H9 (cell line): ENCODE results near the gene MYLK4. TPM values are rescaled to one million over a fixed set of nuclear protein-coding genes. Genes with fewer than 3 reads are reported as not detected.

Experiments
- DNase-seq: peaks from one replicate; pipeline ENCODE4 v3.0.0-alpha.2; 2017
- H2AFZ ChIP-seq: one replicate; pipeline ENCODE4 v1.6.1; 2013; ENCODE audit warnings: mild to moderate bottlenecking, low read length, control low read depth, moderate library complexity
- H2AK5ac ChIP-seq: 2 replicates; pipeline ENCODE4 v1.6.1; 2013; ENCODE audit warnings: low read length, control low read depth, mixed read lengths; ENCODE audit not compliant: insufficient read length
- H2BK120ac ChIP-seq: one replicate; pipeline ENCODE4 v1.6.1; 2013; ENCODE audit warnings: low read depth, mild to moderate bottlenecking, low read length, control low read depth, inconsistent platforms; ENCODE audit not compliant: poor library complexity, severe bottlenecking
- H2BK12ac ChIP-seq: 2 replicates; pipeline ENCODE4 v1.6.1; 2013; ENCODE audit warnings: low read length, control low read depth, mixed read lengths, low read depth; ENCODE audit not compliant: insufficient read length
- H2BK15ac ChIP-seq: 2 replicates; pipeline ENCODE4 v1.6.1; 2013; ENCODE audit warnings: low read depth, low read length, control low read depth
- H2BK20ac ChIP-seq: one replicate; pipeline ENCODE4 v1.6.1; 2013; ENCODE audit warnings: low read depth, mild to moderate bottlenecking, low read length, control low read depth, inconsistent platforms; ENCODE audit not compliant: poor library complexity, severe bottlenecking
- H2BK5ac ChIP-seq: 2 replicates; pipeline ENCODE4 v1.6.1; 2013; ENCODE audit warnings: low read length, control low read depth, mixed read lengths; ENCODE audit not compliant: insufficient read length
- H3K14ac ChIP-seq: 2 replicates; pipeline ENCODE4 v1.6.1; 2013; ENCODE audit warnings: low read length, control low read depth; ENCODE audit not compliant: insufficient read depth
- H3K18ac ChIP-seq: 2 replicates; pipeline ENCODE4 v1.6.1; 2013; ENCODE audit warnings: low read depth, mild to moderate bottlenecking, mixed read lengths, low read length, control low read depth; ENCODE audit not compliant: insufficient read length
- H3K23ac ChIP-seq: 2 replicates; pipeline ENCODE4 v1.6.1; 2013; ENCODE audit warnings: low read length, control low read depth, mixed read lengths, low read depth; ENCODE audit not compliant: insufficient read length
- H3K23me2 ChIP-seq: 2 replicates; pipeline ENCODE4 v1.6.1; 2013; ENCODE audit warnings: low read depth, mild to moderate bottlenecking, mixed read lengths, low read length, control low read depth; ENCODE audit not compliant: insufficient read length, poor library complexity, severe bottlenecking
- H3K27ac ChIP-seq: 2 replicates; pipeline ENCODE4 v1.5.1; 2013; ENCODE audit warnings: low read length, control low read depth, mixed read lengths, low read depth; ENCODE audit not compliant: insufficient read length
- H3K27me3 ChIP-seq: 2 replicates; pipeline ENCODE4 v1.6.1; 2013; ENCODE audit warnings: low read length, control low read depth, inconsistent platforms; ENCODE audit not compliant: insufficient read depth
- H3K4ac ChIP-seq: 2 replicates; pipeline ENCODE4 v1.6.1; 2013; ENCODE audit warnings: low read depth, mild to moderate bottlenecking, control low read depth, inconsistent platforms, low read length, moderate library complexity
- H3K4me1 ChIP-seq: 2 replicates; pipeline ENCODE4 v1.6.1; 2013; ENCODE audit warnings: low read length, control low read depth, inconsistent platforms; ENCODE audit not compliant: insufficient read depth
- H3K4me2 ChIP-seq: 2 replicates; pipeline ENCODE4 v1.6.1; 2013; ENCODE audit warnings: low read length, control low read depth, mixed read lengths; ENCODE audit not compliant: insufficient read length, insufficient read depth
- H3K56ac ChIP-seq: 2 replicates; pipeline ENCODE4 v1.6.1; 2013; ENCODE audit warnings: low read depth, mild to moderate bottlenecking, mixed read lengths, low read length, control low read depth; ENCODE audit not compliant: insufficient read length
- H3K79me1 ChIP-seq: 2 replicates; pipeline ENCODE4 v1.6.1; 2013; ENCODE audit warnings: low read depth, mild to moderate bottlenecking, moderate library complexity, low read length, control low read depth, inconsistent platforms; ENCODE audit not compliant: insufficient read depth, poor library complexity, severe bottlenecking
- H3K79me2 ChIP-seq: 2 replicates; pipeline ENCODE4 v1.6.1; 2013; ENCODE audit warnings: low read length, control low read depth, inconsistent platforms; ENCODE audit not compliant: insufficient read depth
- H3K9ac ChIP-seq: 2 replicates; pipeline ENCODE4 v1.6.1; 2013; ENCODE audit warnings: low read length, control low read depth, mixed read lengths; ENCODE audit not compliant: insufficient read length; ENCODE audit errors: extremely low read depth
- H3K9me3 ChIP-seq: one replicate; pipeline ENCODE4 v1.6.1; 2013; ENCODE audit warnings: low read depth, low read length, inconsistent platforms; ENCODE audit not compliant: control insufficient read depth
- H3T11ph ChIP-seq: one replicate; pipeline ENCODE4 v1.6.1; 2013; ENCODE audit warnings: mild to moderate bottlenecking, low read length, control low read depth, inconsistent platforms
- H4K20me1 ChIP-seq: one replicate; pipeline ENCODE4 v1.6.1; 2013; ENCODE audit not compliant: control insufficient read depth, insufficient read length, insufficient read depth
- H4K5ac ChIP-seq: 2 replicates; pipeline ENCODE4 v1.6.1; 2013; ENCODE audit warnings: low read depth, mild to moderate bottlenecking, mixed read lengths, low read length, control low read depth; ENCODE audit not compliant: insufficient read length
- H4K8ac ChIP-seq: replicated peaks from 2 replicates; pipeline ENCODE4 v1.6.1; 2013; ENCODE audit warnings: low read length, control low read depth, mixed read lengths, low read depth; ENCODE audit not compliant: insufficient read length
- H4K91ac ChIP-seq: 2 replicates; pipeline ENCODE4 v1.6.1; 2013; ENCODE audit warnings: low read depth, mild to moderate bottlenecking, moderate library complexity, mixed read lengths, low read length, control low read depth; ENCODE audit not compliant: insufficient read length
- H3K27ac Mint-ChIP-seq, 3 experiments: 2 replicates in 2 of 3; 3 replicates in 1 of 3; pipeline ENCODE4 v1.8.0; 2020 to 2021; ENCODE audit warnings: mixed read lengths in 3 of 3, mild to moderate bottlenecking in 1 of 3, moderate library complexity in 1 of 3
- H3K27me3 Mint-ChIP-seq: 2 replicates; pipeline ENCODE4 v1.8.0; 2021; ENCODE audit warnings: low read depth, mild to moderate bottlenecking, moderate library complexity, mixed read lengths
- H3K36me3 Mint-ChIP-seq, 3 experiments: 2 replicates in 2 of 3; 3 replicates in 1 of 3; pipeline ENCODE4 v1.8.0; 2020 to 2021; ENCODE audit warnings: low read depth in 3 of 3, mixed read lengths in 3 of 3; ENCODE audit not compliant: insufficient read depth in 1 of 3
- H3K4me1 Mint-ChIP-seq, 2 experiments: 2 replicates each; pipeline ENCODE4 v1.8.0; 2020; ENCODE audit warnings: mixed read lengths in 2 of 2
- H3K4me3 Mint-ChIP-seq, 2 experiments: 2 replicates in 1 of 2; 3 replicates in 1 of 2; pipeline ENCODE4 v1.8.0; 2020 to 2021; ENCODE audit warnings: mild to moderate bottlenecking in 2 of 2, mixed read lengths in 2 of 2, moderate library complexity in 1 of 2
- H3K9me3 Mint-ChIP-seq, 2 experiments: 2 replicates in 1 of 2; 3 replicates in 1 of 2; pipeline ENCODE4 v1.8.0; 2020; ENCODE audit warnings: mild to moderate bottlenecking in 2 of 2, mixed read lengths in 2 of 2, moderate library complexity in 1 of 2
- CTCF ChIP-seq: fragments of 200-600 bp; sonication (generic); conservative IDR thresholded peaks from 3 replicates; pipeline ENCODE4 v1.8.0; 2021; ENCODE audit warnings: antibody characterized with exemption, mild to moderate bottlenecking
- WGBS: extraction: QIAGEN DNeasy Blood & Tissue Kit; methylation state at CpG from one replicate; pipeline ENCODE4 v1.1.7; 2013; ENCODE audit warnings: missing lambda C conversion rate, low lambda C conversion rate, mixed read lengths; ENCODE audit not compliant: insufficient read length; ENCODE audit errors: extremely low coverage; 5-methylcytosine and 5-hydroxymethylcytosine counted together
- long read RNA-seq: library from polyadenylated mRNA; unstranded; transcript quantifications from one replicate; pipeline ENCODE4 v2.0.0, GENCODE V29; 2020
- total RNA-seq: library from RNA; stranded (reverse); gene quantifications from 2 replicates; pipeline ENCODE4 v1.2.1, GENCODE V29; 2021

The MYLK4 gene
- 0.28 and 0.44 TPM in 2 replicates for total RNA-seq
- long read RNA-seq: 0 reads

GRCh38 chr6:2750832-2751231 is at the start of gene MYLK4:
Gene MYLK4 (minus strand): TSS chr6:2750922. CDS start chr6:2749294, 1,628 bp downstream.
- Histone ChIP-seq H3K27ac (no peak within 1 kb of the TSS), H3K56ac (no peak within 1 kb of the TSS), H3K23ac (no peak within 1 kb of the TSS), H3K23me2 (no peaks in the 10 kb centered on the region), H3K9me3 (no peaks in the 10 kb centered on the region), H4K20me1 (no peaks in the 10 kb centered on the region), H3K14ac (no peak within 1 kb of the TSS), H2BK20ac (no peak within 1 kb of the TSS), H3T11ph (no peak within 1 kb of the TSS), H3K4ac (no peak within 1 kb of the TSS), H3K27me3 (no peaks in the 10 kb centered on the region), H2BK12ac (no peak within 1 kb of the TSS), H3K4me2 (no peak within 1 kb of the TSS), H3K79me1 (no peaks in the 10 kb centered on the region), H3K9ac (no peak within 1 kb of the TSS), H4K91ac (no peak within 1 kb of the TSS), H4K8ac (no peak within 1 kb of the TSS), H2AK5ac (no peak within 1 kb of the TSS), H2BK15ac (no peak within 1 kb of the TSS), H3K4me1 (no peaks in the 10 kb centered on the region), H3K18ac (no peak within 1 kb of the TSS), H3K79me2 (no peaks in the 10 kb centered on the region), H2AFZ (no peak within 1 kb of the TSS), H2BK5ac (no peak within 1 kb of the TSS), H2BK120ac (no peak within 1 kb of the TSS), H4K5ac (no peak within 1 kb of the TSS)
- no peak for TF ChIP-seq CTCF
- H3K9me3 Mint-ChIP-seq: no peaks in the 10 kb centered on the region
- no peaks in the 10 kb centered on the region for H3K36me3 Mint-ChIP-seq
- WGBS: no CpG with 5 or more reads among the region's 7 CpGs
- no peak within 1 kb of the TSS for H3K27ac Mint-ChIP-seq
- H3K27me3 Mint-ChIP-seq: peaks cover 11% of the 10 kb centered on the region
- DNase-seq: no peak
- no peak within 1 kb of the TSS for H3K4me3 Mint-ChIP-seq
- H3K4me1 Mint-ChIP-seq: peaks cover 12 to 14% of the 10 kb centered on the region in 2 experiments
